GM21825 (cell line): ENCODE results near the gene BMF.

ENCODE experiments used
- ATAC-seq: cut with Tn5 transposase; IDR thresholded peaks from one replicate; pipeline ENCODE4 v1.9.1; 2021; ENCODE audit warnings: mild to moderate bottlenecking, moderate library complexity; ENCODE audit not compliant: unreplicated experiment

Gene BMF

DNA sequence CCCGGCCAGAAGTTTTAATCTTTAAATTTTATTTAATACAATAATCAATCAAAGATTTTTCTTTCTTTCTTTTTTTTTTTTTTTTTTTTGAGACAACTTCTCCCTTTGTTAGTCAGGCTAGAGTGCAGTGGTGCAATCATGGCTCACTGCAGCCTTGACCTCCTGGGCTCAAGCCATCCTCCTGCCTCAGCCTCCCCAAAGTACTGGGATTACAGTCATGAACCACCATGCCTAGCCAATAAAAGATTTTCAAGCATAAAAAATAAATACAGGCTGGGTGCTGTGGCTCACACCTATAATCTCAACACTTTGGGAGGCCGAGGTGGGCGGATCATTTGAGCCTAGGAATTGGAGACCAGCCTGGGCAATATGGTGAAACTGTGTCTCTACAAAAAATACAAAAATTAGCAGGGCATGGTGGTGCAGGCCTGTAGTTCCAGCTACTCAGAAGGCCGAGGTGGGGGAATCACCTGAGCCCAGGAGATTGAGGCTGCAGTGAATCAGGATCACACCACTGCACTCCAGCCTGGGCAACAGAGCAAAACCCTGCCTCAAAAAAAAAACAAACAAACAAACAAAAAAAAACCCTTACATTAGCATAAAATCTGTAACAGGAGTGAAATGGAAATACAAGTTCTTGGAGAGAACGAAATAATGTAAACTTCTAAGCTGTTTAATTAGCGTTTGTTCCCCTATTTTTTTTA is 40.6 kb downstream of the BMF start:
- no peak for ATAC-seq

DNA sequence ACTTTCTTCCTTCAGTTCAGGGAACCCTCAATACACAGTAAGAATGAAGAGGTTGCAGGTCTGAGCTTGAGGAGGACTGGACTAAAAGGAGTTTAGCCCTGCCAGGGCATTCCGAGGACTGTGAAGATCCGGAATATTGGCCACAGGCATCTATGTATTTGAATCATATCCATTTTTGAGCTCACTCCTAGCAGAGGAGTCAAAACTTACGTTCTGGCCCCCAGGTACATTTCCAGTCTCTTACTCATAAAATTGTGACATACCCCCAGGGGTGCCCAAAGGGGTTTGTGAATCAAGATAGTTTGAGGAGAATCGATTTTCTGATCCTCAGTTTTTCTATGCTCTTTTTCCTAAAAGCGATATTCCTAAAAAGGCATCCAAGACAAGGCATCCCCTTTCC is 42.1 kb downstream of the BMF start:
- no peak for ATAC-seq

DNA sequence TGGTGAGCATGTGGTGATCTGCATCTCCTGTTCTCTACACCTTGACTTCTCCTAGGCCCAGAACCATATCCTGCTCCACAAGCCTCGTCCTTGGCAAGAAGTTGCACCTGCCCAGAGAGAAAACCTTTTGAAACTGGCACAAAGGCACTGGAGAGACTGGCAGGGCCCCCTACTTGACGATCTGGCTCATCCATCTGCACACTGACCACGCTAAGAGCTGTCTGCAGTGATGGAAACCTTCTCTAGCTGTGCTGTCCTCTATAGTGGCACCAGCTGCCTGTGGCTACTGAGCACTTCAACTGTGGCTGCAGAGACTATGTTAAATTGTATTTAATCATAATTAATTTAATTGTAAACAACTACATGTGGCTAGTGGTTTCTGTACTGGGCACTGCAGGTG is 43.5 kb downstream of the BMF start:
- ATAC-seq, result no peak

DNA sequence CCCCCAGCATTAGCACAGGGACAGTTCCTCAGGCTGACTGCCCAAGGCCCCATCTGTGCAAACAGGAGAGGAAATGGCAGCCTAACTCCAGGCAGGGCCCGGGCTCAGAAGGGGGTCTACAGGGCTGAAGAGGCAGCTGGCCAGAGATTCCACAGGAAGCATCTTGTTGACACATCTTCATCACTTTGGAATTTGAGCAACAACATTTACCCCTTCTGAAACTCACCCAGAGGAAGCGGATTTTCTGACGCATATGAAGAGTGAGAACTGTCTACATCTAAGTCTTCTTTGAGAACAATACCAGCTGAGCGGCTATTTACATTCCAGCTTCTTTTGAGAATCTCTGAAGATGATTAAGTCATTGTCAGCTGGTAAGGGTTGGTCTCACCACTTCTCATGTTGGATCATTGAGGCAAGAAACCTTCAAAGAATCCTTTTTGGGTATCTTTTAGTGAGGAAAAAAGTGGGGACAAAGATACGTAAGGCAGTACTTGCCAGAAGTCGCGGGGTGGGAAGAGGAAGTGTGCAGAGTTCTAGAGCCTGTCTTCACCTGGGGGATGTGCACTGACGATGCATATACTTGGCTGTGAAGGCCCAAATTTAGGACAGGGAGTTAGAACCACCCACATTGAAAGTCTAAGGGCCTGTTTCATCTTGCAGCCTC is 44.3 kb downstream of the BMF start:
- peak; percentile 44 for ATAC-seq

DNA sequence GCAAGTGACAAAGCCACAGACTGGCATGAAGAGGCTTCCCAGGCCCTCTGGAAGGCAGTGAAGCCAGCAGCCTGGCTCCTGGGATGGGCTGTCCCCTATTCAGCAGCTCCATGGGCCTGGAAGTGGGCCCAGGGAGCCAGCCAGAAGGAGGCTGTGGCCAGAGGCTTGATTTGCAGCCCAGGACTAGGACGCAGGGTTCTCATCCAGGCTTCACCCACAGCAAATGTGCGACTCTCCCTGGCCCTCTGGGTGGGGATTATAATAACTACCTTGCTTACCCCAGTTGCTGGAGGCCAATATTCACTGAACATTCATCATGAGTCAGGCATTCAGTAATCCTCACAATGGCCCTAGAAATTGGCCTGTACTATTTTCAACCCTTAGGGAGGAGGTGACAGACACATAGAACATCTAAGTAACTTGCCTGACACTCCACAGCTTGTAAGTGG is 45.1 kb downstream of the BMF start:
- no peak for ATAC-seq

DNA sequence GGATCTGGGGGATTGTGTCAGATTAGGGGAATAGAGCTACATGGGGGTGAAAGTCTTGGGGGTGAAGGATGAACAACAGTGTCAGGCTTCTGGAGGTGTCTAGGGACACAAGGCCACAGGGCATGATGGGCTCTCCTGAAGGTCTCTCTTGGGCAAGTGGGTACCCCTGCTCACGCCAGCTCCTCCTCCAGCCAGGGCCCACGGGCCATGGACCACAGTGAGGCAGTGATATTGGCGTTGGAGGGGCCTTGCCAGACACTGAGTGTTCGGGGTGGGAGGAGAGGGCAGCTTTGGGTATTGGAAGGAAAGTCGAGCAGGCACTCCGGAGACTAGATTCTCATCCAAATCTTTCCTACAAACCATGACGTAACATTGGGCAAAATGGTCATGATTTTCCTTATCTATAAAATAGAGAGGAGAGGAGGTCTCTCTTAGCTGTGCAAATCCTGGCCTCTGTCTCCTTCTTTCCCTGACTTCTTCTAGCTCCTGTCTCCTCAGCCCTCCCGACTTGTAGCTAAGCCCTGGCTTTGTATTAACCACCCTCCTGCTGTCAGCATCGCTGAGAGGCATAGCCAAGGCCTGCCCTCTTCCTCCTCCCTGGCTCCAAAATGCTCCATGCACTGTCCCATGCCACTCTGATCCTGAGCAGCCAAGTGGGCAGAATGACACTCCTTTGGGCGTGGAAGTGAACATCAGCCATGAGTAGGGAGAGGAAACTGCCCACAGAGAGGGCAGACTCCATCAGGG is 45.7 kb downstream of the BMF start:
- ATAC-seq, result no peak

DNA sequence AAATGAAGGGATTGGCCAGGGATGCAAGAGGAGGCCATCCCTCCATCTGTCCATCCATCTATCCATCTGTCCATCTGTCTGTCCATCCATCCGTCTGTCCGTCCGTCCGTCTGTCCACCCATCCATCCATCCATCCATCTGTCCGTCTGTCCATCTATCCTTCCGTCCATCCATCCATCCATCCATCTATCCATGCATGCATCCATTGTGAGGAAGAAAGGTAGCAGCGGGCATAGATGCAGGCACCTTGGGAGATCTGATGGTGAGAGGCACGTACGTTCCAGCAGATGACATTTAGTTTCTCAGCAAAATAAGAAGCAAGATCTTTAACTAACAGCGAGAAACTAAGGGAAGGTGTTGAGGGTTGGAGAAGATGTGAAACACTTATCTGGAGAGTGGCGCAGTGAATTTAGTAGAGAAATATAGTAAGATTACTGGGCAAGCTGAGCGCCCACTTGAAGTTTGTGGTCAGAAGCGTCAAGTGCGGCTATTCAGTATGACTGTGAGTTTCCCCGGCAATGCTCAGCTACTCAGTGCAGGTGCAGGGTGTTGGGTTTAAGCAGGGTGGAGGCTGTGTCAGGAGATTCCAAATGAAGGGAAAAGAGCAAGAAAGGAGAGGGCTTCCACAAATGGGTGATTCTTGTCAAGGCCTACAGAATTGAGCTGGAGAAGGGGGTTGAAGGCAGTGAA is 47.3 kb downstream of the BMF start:
- peak; percentile 48 for ATAC-seq

DNA sequence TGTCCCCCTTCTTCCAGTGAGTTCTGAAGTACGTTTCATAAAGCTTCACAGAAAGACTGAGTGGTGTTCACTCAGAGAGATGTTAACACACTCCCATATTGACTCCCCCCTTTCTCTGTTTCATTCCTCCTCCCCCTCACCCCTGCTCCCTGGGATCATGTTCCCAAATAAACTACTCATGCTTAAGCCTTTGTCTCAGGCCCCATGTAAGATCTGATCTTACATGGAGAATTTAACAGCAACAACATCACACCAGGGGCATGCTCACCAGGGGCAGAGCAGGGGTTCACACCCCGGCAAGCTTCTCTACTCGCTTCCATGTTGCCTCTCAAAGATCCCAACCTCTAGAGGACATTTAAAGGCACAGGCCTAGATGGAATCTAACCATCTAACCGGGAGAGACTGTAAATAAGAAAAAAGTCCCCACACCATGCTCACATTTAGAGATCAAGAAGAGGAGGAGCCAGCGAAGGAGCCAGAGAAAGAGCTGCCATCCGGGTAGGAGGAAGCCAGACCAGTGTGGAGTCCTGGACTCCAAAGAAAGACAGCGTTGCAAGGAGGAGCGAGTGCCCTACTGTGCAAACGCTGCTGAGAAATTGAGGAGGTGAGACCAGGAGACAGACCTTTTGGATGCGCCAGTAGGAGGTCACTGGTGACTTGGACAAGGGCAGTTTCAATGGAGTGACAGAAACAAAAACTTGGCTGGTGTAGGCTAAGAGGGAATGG is 48.3 kb downstream of the BMF start:
- no peak for ATAC-seq

DNA sequence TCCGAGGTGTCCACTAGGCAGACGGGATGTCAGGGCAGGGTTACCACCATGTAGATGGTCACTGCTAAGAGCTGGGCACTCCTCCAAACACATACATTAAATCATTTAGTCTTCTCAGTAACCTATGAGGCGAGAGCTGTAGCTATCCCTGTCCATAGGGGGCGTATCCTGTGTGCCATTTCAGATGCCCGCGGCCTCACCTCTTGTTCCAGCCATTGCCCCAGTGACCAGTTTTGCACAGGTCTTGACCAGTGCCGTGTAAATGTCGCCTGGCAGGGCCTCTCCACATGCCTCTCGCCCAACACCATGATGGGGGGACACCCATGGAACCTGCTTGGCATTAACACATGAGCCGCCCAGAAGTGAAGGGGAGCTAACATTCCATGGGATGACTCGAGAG is 48.9 kb downstream of the BMF start:
- ATAC-seq, result no peak

DNA sequence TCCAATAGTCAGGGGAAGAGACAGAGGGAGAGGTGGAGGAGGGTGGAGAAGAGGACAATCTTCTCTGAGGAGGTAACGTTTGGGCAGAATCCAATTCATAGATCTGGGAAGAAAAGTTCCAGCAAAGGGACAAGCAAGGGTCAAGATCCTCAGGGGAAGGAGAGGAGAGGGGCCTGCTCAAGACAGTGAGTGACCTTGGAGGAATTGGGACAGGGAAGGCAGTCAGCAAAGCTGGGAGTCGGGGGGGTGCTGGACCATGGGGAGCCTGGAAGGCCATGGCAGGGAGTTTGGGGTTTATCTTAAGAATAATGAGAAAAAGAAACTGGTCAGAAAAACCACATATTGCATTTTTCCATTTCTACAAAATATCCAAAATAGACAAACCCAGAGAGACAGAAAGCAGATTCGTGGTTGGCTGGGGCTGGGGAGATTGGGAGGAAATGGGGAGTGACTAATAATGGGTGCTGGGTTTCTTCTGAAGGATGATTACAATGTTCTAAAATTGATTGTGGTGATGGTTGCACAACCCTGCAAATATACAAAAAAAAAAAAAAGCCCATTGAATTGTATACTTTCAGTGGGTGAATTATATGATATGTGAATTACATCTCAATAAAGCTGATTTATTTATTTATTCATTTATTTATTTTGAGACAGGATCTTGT is 50.1 kb downstream of the BMF start:
- ATAC-seq, result no peak

DNA sequence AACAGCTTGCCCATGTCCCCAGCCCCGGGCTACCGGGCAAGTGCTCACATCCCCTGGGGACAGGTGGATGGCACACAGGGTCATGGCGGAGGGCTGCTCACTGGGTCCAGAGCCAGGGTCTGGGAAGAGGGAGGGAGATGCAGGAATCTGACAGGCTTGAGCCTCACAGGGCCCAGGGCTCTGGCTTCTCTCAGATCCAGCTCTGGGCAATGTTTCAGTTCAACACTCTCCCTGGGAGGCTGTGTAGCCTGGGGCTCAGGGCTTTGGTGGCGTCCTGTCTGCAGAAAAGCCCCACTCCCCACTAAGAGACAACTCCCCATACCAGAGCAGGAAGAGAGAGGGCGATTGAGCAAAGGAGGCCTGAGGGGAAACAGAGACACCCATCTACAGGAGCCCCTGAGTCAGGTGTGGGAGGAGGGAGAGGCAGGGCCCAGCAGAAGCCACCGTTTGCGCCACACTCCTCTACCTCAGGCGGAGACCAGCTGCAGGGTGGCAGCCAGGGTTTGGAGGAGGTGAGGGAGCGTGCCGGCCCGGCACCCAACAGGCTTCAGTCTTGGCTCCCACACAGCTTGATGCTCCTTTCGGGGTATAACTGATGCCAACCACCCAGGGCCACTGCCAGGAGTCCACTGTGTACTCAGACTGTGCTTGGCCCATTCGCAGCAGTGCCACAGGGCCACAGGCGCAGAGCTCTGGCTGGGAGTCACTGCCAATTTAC is 52.9 kb downstream of the BMF start:
- no peak for ATAC-seq

DNA sequence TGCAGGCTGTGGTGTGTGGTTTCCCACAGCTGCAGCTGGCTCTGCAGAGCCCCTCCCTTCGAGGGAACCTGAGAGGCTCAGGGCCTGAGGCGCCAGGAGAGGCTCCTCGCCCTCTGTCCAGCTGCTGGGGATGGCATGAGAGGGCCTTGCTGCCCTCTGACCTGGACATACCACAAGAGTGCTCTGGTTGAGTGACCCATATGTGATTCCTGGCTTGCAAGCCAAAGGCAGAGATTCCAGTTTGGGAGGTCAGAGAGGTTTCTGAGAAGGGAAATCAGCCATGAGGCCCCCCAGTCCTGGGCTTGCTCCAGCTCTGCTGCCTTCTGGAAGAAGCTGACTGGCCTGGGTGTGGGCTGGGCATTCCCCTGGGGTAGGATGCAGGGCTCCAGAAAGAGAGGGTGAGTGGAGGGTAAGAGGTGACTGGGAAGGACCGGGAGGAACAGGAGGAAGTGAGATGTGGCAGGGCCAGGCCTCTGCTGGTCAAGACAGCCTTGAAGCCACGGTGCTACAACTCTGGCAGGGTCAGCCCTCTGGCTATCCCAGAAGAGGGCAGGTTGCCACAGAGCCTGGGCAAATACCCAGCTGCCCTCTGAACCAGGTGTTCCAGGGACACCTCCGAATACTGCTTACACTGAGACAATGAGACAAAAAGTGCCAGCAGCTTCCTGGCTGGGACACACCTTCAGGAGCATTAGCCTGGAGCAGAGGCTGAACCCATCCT is 53.7 kb downstream of the BMF start:
- peak; percentile 62 for ATAC-seq

DNA sequence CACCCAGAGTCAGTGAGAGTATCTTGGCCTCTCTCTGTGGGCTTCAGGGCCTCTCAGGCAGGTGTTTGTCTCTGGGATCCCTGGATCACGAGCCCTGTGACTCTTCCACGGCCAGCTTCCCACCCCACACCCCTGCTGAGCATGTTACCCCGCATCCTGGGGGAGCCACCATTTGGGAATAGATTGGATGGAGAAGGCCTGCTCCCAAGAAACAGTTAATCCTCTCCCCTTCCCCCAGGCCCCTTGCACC is 54.1 kb downstream of the BMF start:
- ATAC-seq, result peak; percentile 39

DNA sequence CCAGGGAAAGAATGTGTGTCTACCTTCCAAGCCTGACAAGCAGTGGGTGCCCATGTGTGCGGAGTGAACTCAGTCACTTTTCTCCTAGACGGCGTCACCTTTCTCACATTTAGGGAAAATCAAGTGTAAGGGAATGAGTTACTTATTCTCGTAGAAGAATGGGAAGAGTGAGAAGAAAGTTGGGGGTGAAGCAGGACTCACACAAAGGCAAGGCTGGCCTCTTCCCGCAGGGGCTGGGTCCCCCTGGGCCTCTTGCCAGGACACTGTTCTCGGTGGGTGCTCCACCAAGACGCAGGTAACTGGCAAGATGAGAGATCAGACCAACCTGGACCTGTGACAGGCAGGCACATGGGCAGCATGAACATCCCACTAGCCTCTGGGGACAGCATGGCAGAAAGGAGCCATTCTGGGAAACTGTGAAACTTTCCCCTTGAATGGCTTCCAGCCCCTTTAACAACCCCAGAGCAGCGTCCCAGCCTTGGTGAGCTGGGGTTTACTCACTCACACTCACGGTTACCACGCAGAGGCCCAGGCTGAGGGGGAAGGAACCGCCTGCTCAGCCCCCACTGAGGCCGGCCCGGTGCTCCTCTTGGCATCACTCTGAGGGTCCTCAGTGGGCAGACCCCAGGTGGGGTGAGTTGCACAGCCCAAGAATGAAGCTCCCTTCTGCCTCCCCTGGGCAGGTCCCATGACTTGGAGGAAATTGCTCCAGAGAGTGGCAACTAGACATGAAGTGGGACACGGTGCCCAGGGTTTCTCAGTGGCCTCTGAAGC is 54.7 kb downstream of the BMF start:
- peak; percentile 25 for ATAC-seq

DNA sequence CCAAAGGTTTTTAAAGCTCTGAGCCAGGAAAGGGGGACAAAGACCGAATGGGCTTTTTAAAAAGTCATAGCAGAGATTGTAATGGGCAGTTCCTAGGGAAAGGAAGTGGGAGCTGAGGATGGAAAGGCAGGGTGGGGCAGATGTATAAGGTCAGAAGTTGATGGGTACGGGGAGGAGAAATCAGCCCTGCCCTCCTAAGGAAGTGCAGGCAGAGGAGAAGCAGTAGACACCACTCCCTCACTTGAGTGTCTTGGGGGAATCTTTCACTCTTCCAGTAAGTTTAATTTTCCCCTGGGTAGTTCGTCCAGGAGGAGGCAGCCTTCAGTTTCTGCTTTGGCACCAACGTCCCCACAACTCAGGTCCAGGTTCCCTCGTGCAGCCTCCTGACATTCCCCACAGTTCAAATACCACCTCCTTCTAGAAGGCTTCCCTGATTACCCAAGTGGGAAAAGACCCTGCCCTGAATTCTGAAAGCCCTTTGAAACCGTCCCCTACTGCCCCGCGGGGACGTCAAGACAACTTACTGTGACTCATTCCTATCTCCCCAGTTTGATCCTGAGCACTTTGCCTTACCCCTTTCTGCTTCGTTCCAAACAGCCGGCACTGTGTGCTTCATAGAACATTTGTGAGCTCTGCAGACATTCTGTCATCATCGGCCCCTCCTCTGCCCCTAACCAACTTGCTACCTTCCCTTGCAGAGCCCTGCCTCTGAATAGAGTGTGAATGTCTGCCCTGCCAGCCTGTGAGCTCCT is 55.4 kb downstream of the BMF start:
- ATAC-seq, result no peak

DNA sequence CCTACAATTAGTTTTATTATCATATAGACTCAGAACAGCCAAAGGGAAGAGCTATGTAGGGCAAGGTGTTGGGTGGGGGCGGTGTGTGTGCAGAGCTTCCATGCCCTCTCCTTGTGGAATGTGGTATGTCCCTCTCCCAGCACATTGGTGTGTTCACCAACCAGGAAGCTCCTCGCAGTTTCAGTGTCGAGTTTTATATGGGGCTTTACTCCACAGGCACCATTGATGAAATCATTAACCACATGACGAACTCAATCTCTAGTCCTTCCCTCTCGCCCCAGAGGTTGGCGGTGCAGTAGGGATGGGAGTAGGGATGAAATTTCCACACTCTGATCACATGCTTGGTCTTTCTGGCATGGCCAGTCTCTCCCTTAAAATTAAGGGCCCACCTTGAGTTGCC is 56.1 kb downstream of the BMF start:
- ATAC-seq, result no peak

DNA sequence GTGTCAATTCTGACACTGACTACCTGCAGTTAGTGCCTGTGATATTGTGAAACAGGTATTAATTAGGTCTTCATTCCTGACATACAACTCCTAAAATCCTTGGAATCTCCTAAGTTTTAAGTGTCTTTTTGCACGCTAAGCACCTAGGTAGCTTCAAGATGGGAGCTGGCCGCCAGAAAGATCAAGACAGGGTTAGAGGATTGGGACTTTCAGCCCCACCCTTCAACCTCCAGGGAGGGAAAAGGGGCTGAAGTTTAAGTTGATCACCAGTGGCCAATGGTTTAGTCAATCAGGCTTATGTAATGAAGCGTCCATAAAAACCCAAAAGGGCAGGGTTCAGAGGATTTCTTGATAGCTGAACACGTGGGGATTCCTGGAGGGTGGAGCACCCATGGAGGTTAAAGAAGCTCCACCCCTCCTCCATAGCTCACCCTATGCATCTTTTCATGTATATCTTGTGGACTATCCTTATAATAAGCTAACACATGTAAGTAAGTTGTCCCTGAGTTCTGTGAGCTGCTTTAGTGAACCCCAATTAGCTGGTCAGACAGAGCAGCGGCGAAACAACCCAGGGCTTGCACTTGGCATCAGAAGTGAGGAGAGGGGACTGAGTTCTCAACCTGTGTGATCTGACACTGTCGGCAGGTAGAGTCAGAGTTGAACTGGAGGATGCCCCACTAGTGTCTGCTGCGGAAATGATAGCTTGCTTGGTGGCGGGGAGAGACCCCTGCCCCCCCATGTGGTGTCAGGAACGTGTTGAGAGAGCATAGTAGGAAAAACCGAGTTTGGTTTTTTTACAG is 56.9 kb downstream of the BMF start:
- no peak for ATAC-seq
